HG02759 (cell line): Measurements from ENCODE around the gene NCOR1.
"Not testable (repeated sequence)": the region's sequence is repeated elsewhere in the genome, so short reads cannot be mapped to it uniquely, and the experiment has no call there.

ENCODE experiments used
- ATAC-seq: cut with Tn5 transposase; IDR thresholded peaks from one replicate; pipeline ENCODE4 v1.9.1; 2021; ENCODE audit warnings: mild to moderate bottlenecking, moderate library complexity; ENCODE audit not compliant: unreplicated experiment

The NCOR1 gene

DNA sequence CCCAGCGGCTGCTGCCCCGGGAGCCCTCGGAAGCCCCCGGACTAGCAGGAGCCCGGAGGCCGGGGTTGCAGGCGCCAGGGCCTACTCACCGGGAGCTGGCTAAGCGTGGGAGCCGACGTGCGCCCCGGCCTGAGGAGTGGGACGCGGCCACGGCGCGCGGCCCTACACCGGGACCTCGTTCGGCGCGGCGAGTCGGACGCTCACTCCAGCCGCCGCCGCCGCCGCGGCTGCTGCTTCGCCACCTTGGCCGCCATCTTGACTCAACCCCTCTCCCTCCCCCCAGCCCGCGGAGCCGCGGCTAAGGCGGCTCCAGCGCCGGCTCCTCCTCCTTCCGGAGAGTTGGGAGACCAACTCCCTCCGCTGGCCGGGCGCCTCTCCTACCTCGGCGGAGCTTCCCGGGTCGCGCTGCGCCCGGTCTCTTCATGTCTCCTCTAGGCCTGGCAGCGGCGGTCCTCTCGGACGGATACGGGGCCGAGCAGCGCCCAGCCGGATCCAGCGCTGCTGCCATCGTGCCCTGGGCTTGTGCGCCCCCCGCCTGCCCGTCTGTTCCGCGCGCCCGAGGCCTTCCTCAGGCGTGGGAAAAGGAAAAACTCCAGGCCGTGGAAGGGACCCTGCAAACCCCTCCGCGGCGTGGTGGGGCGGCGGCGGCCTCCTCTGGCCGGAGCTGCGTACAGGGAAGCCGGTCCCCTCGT lies at the start of gene NCOR1:
NCOR1 (minus strand) TSS at position 262 of the 692 bp plus-strand sequence. CDS start 20,965 bp downstream, outside the sequence.
- ATAC-seq = peak; percentile 77

- ATAC-seq = no peak
Measured at GRCh38 chr17:16262201-16262600, 46.9 kb upstream of the NCOR1 start.

- ATAC-seq = no peak
Measured at GRCh38 chr17:16261049-16261448, 45.7 kb upstream of the NCOR1 start.

- no peak for ATAC-seq
Measured at GRCh38 chr17:16259926-16260325, 44.6 kb upstream of the NCOR1 start.

GRCh38 chr17:16258901-16259300 lies 43.6 kb upstream of the NCOR1 start:
- ATAC-seq = no peak

- no peak for ATAC-seq
Measured at GRCh38 chr17:16255481-16255921, 40.2 kb upstream of the NCOR1 start.

GRCh38 chr17:16254773-16255400 lies 39.6 kb upstream of the NCOR1 start:
- no peak for ATAC-seq

- ATAC-seq = no peak
Measured at GRCh38 chr17:16251556-16251955, 36.2 kb upstream of the NCOR1 start.

- ATAC-seq = no peak
Measured at GRCh38 chr17:16251043-16251442, 35.7 kb upstream of the NCOR1 start.

- no peak for ATAC-seq
Measured at GRCh38 chr17:16250635-16251034, 35.3 kb upstream of the NCOR1 start.

DNA sequence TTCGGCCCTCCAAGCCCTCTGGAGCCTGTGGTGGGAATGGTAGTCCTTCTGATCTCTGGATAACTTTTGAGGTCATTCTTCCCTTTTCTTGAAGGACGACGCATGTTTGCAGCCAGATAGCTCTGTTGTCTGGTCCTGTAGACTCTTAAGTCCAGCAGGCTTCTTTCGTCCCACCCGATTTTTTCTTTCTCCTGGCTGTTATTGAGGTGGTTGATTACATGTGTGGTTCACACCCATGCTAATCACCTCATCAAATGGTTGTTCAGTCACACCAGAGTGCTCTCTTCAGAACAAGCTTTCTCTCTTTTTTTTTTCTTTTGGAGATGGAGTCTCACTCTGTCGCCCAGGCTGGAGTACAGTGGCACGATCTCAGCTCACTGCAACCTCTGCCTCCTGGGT lies 32.3 kb upstream of the NCOR1 start:
- no peak for ATAC-seq

DNA sequence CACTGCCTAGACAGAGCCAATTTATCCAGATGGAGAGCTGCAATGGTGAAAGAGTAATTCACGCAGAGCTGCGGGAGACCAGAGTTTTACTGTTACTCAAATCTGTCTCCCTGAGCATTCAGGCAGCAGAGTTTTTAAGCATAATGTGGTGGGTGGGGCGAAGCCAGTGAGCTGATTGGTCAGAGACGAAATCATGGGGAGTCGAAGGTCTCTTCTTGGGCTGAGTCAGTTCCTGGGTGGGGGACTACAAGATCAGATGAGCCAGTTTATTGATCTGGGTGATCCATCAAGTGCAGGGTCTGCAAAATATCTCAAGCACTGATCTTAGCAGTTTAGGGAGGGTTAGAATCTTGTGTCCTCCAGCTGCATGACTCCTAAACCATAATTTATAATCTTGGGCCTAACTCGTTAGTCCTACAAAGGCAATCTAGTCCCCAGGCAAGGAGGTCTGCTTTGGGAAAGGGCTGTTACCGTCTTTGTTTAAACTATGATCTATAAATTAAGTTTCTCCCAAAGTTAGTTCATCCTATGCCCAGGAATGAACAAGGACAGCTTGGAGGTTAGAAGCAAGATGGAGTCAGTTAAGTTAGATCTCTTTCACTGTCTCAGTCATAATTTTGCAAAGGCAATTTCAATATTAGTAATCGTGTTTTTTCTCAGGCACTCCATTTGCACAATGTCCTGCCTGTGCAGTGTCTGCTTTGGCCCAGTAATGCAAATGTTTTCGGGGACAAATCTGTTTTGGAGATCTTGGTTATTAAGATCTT lies 28.6 kb upstream of the NCOR1 start:
- ATAC-seq = no peak

GRCh38 chr17:16243385-16243784 lies 28.1 kb upstream of the NCOR1 start:
- ATAC-seq = no peak

- no peak for ATAC-seq
Measured at GRCh38 chr17:16241906-16242399, 26.6 kb upstream of the NCOR1 start.

GRCh38 chr17:16239931-16240330 lies 24.6 kb upstream of the NCOR1 start:
- no peak for ATAC-seq

GRCh38 chr17:16232391-16232790 lies 17.1 kb upstream of the NCOR1 start:
- no peak for ATAC-seq

- ATAC-seq = not testable (repeated sequence)
Measured at GRCh38 chr17:16229912-16230561, 14.7 kb upstream of the NCOR1 start.

DNA sequence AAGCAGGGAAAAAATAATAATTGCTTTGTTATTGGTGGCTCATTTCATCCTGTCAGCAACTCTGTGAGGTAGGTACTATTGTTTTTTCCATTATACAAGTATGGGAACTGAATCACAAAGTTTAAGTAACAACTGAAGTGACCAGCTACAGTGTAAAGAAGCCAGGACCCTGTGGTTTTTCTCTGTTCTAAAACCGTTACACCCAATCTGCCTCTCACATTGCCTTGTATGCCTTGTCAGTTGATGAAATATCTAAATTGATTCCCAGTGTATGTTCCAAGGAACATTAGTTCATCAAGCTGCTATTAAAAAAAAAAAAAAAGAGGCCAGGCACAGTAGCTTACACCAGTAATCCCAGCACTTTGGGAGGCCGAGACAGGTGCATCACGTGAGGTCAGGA lies 7.1 kb upstream of the NCOR1 start:
- no peak for ATAC-seq

- ATAC-seq = peak; percentile 42
Measured at GRCh38 chr17:16217002-16217635, 1.8 kb upstream of the NCOR1 start, which contains the start of gene PIGL. TSS of gene PIGL (plus strand) at chr17:16217210. CDS start at chr17:16217227, 17 bp downstream.

DNA sequence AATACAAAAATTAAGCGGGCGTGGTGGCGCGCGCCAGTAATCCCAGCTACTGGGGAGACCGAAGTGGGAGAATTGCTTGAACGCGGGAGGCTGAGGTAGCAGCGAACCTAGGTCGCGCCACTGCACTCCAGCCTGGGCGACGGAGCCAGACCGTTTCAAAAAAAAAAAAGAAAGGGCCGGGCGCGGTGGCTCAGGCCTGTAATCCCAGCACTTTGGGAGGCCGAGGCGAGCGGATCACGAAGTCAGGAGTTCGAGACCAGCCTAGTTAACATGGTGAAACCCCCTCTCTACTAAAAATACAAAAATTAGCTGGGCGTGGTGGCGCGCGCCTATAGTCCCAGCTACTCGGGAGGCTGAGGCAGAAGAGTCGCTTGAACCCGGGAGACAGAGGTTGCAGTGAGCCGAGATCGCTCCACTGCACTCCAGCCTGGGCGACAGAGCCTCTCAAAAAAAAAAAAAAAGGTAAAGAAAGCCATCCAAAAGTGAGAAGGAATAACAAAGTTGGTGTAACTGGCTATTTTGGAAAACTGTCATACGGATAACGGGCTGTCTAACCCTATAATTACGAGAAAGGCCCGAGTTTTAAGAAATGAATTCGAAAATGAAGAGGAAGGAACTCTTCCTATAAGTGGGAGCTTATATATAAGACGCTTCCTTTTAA lies 1.1 kb upstream of the NCOR1 start:
- ATAC-seq = not testable (repeated sequence)
